ENCODE results near the gene VPS26B. TPM values are rescaled to one million over a fixed set of nuclear protein-coding genes. Genes with fewer than 3 reads are reported as not detected.

The VPS26B gene
- total and polyA plus RNA-seq, 4 donors = 17.1 to 37.6 (median 27.4) TPM

DNA sequence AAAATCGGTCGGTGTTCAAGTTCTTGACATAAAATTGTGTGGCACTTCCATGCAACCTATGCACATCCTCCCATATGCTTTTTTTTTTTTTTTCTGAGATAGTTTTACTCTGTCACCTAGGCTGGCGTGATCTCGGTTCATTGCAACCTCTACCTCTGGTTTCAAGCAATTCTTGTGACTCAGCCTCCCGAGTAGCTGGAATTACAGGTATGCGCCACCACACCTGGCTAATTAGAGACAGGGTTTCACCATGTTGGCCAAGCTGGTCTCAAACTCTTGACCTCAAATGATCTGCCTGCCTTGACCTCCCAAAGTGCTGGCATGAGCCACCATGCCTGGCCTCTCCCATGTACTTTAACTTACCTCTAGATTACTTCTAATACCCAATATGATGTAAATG, 66.7 kb downstream of the VPS26B start:
- H3K27ac ChIP-seq (ENCODE audit: low read depth in 1 of 2, low read length in 1 of 2) = no peak overlapping the region
- DNase-seq (no peak), ATAC-seq (ENCODE audit: insufficient read depth, low FRiP score) (no peak)
- H3K9me3 ChIP-seq (ENCODE audit: control insufficient read depth in 4 of 4, insufficient read depth in 3 of 4, low read length in 3 of 4) = no peaks in the 10 kb centered on the region
- no peaks in the 10 kb centered on the region for H3K36me3 ChIP-seq (ENCODE audit: control insufficient read depth in 4 of 4, insufficient read depth in 4 of 4, low read length in 4 of 4)
- H3K4me1 ChIP-seq (ENCODE audit: control insufficient read depth in 5 of 5, insufficient read depth in 5 of 5, low read length in 5 of 5) = no peaks in the 10 kb centered on the region
- no peaks in the 10 kb centered on the region for H3K27me3 ChIP-seq (ENCODE audit: control insufficient read depth in 3 of 3, insufficient read depth in 3 of 3, low read length in 2 of 3)
- TF ChIP-seq, protein P1, sequence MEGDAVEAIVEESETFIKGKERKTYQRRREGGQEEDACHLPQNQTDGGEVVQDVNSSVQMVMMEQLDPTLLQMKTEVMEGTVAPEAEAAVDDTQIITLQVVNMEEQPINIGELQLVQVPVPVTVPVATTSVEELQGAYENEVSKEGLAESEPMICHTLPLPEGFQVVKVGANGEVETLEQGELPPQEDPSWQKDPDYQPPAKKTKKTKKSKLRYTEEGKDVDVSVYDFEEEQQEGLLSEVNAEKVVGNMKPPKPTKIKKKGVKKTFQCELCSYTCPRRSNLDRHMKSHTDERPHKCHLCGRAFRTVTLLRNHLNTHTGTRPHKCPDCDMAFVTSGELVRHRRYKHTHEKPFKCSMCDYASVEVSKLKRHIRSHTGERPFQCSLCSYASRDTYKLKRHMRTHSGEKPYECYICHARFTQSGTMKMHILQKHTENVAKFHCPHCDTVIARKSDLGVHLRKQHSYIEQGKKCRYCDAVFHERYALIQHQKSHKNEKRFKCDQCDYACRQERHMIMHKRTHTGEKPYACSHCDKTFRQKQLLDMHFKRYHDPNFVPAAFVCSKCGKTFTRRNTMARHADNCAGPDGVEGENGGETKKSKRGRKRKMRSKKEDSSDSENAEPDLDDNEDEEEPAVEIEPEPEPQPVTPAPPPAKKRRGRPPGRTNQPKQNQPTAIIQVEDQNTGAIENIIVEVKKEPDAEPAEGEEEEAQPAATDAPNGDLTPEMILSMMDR (IDR thresholded peaks at IDR 0.05; ENCODE audit: control extremely low read depth, extremely low read depth) = no peak
- no peak overlapping the region for H3K4me3 ChIP-seq
- WGBS, 2 donors = 85 to 98% methylated on average over 6 of the region's 6 CpGs
- no peak overlapping the region for H3K9ac ChIP-seq (ENCODE audit: insufficient read depth in 1 of 2, low read length in 2 of 2)

DNA sequence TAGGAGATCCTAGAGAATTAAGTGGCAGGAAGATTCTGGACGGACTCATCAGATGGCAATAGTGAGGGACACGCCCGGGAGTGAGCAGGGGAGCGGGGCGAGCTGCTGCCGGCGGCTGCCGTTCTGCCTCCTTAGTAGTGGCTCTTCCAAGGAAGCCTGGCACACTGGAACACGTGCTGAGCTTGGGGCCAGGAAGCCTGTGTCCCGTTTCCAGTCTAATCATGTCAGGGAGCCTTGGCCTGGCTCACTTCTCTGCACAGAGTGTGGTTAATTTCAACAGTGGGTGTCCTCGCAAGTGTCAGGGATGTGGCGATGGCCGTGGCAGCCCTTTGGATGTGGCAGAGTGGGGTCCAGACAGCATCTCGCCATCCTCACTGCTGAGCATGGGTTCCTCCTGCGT, 68.2 kb downstream of the VPS26B start:
- 83 to 93% methylated on average over 15 of the region's 15 CpGs for WGBS, 2 donors
- Histone ChIP-seq H3K4me3 (no peak overlapping the region), H3K9ac (ENCODE audit: insufficient read depth in 1 of 2, low read length in 2 of 2) (no peak overlapping the region), H3K9me3 (ENCODE audit: control insufficient read depth in 4 of 4, insufficient read depth in 3 of 4, low read length in 3 of 4) (no peaks in the 10 kb centered on the region), H3K27ac (ENCODE audit: low read depth in 1 of 2, low read length in 1 of 2) (no peak overlapping the region), H3K36me3 (ENCODE audit: control insufficient read depth in 4 of 4, insufficient read depth in 4 of 4, low read length in 4 of 4) (no peaks in the 10 kb centered on the region), H3K27me3 (ENCODE audit: control insufficient read depth in 3 of 3, insufficient read depth in 3 of 3, low read length in 2 of 3) (no peaks in the 10 kb centered on the region), H3K4me1 (ENCODE audit: control insufficient read depth in 5 of 5, insufficient read depth in 5 of 5, low read length in 5 of 5) (no peaks in the 10 kb centered on the region)
- TF ChIP-seq, protein P1 (IDR thresholded peaks at IDR 0.05; ENCODE audit: control extremely low read depth, extremely low read depth) = no peak
- ATAC-seq (ENCODE audit: insufficient read depth, low FRiP score) (no peak), DNase-seq (no peak)

DNA sequence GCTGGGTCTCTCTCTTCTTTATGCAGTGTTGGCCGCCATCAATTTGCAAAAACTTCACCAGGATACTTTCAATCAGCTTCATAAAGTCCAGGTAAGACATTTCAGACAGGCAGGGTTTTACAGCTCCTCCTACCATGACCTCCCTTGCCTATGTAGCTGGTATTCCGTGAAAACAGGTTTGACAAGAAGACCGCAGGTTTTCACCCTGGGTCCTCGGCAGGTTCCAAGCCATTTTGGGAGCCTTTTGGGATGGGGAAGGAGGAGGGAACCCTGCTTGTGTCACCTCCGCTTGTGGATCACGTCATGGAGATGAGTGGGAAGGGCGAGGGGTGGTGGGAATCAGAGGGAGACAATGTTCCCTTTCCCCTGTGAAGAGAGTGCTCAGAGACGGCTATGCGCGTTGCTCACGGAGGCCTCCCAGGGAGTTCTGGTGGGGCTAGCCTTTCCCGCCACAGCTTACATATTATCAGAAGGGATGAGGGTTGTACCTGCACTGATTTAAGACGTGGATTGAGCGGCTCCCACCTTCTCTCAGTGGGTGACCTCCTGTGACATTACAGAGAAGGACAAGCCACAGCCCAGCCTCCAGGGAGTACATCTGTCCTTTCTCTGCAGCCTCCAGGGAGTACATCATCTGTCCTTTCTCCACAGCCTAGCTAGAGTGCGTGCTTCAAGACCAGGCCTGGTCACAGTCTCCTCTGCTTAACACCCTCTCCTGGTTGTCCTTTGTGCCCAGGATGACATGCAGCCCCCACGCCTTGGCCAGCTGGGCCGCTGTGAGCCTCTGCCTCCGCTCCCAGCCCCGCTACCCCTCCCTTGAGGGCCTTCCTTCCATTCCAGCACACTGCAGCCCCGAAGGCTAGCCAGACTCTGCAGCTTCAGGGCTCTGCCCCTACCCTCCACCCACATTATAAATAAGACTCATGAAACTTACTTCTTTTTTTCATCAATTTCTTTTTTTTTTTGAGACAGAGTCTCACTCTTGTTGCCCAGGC, 68.9 kb downstream of the VPS26B start:
- ATAC-seq (ENCODE audit: insufficient read depth, low FRiP score) (no peak), DNase-seq (no peak)
- 77 to 85% methylated on average over 20 of the region's 20 CpGs for WGBS, 2 donors
- Histone ChIP-seq H3K27me3 (ENCODE audit: control insufficient read depth in 3 of 3, insufficient read depth in 3 of 3, low read length in 2 of 3) (no peaks in the 10 kb centered on the region), H3K4me1 (ENCODE audit: control insufficient read depth in 5 of 5, insufficient read depth in 5 of 5, low read length in 5 of 5) (no peaks in the 10 kb centered on the region), H3K9me3 (ENCODE audit: control insufficient read depth in 4 of 4, insufficient read depth in 3 of 4, low read length in 3 of 4) (no peaks in the 10 kb centered on the region), H3K27ac (ENCODE audit: low read depth in 1 of 2, low read length in 1 of 2) (no peak overlapping the region), H3K36me3 (ENCODE audit: control insufficient read depth in 4 of 4, insufficient read depth in 4 of 4, low read length in 4 of 4) (no peaks in the 10 kb centered on the region), H3K9ac (ENCODE audit: insufficient read depth in 1 of 2, low read length in 2 of 2) (no peak overlapping the region), H3K4me3 (no peak overlapping the region)
- TF ChIP-seq, protein P1 (IDR thresholded peaks at IDR 0.05; ENCODE audit: control extremely low read depth, extremely low read depth) = no peak
